ENCODE data around the gene HDAC4.

HDAC4 gene

DNA sequence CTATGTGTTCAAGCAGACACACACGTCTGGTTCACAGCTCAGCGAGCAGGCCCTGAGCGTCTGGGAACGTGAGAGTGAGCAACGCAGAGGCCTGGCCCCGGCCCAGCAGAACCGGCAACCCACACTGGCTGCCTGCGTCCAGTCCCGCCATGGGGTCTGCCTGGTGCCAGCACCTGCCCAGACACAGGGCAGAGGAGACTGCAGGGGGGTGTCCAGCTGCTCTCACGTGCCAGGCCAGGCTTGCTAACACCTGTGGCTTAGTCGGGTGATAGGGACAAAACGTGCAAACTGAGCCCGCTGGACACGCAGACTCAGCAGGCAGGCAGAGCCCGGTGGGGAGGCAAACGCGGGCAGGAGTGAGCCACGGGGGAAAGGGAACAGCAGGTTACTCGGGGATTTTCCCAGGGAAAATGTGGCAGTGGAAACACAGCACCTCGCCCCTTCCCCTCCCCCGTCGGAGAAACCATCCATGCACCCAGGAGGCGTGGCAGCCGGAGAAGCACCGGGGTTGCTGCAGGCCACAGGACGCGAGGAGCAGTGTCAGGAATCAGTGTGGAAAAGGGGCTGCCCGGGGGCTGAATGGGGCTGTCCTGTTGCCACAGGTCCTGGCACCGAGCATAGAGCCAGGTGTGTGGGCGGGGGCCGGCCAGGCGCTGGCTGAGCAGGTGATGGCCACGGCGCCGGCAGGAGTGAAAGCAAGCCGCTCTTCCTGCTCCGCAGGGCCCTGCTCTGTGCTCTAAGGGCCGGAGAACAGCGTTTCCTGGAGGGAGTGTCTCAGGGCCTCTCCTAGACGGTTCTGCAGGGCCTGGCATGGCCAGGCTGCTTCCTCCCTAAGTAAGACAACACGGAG is 154.7 kb downstream of the HDAC4 start:
- no peaks in the 10 kb centered on the region for H3K27me3 Mint-ChIP-seq (ENCODE audit: low read depth)
- DNase-seq (ENCODE audit: low spot score) = no peak
- H3K27ac Mint-ChIP-seq = no peak overlapping the region
- peaks cover 31% of the 10 kb centered on the region for H3K36me3 Mint-ChIP-seq (ENCODE audit: low read depth)
- H3K9me3 Mint-ChIP-seq = no peaks in the 10 kb centered on the region
- H3K4me1 Mint-ChIP-seq (ENCODE audit: low read depth) = peaks cover 25% of the 10 kb centered on the region
- H3K4me3 Mint-ChIP-seq = no peak overlapping the region

DNA sequence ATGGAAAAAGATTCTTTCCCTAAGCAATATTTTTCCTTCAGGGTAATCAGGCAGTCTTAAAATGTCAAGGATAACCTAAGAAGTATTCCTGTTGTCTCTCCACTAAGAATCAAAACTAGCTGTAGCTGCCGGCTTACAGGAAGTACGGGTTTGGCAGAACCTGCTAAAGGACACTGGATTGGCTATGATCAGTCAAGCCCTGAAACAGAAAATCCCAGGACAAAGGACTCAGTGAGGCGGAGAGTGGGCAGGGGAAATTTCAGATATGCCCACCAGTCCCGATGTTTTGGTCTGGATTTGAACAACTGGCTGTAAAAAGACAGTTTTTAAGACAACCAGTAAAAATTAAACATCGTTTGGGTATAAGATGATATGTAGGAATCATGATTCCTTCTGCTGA is 155.7 kb downstream of the HDAC4 start:
- Mint-ChIP-seq H3K27ac (no peak overlapping the region), H3K4me3 (no peak overlapping the region), H3K27me3 (ENCODE audit: low read depth) (no peaks in the 10 kb centered on the region)

DNA sequence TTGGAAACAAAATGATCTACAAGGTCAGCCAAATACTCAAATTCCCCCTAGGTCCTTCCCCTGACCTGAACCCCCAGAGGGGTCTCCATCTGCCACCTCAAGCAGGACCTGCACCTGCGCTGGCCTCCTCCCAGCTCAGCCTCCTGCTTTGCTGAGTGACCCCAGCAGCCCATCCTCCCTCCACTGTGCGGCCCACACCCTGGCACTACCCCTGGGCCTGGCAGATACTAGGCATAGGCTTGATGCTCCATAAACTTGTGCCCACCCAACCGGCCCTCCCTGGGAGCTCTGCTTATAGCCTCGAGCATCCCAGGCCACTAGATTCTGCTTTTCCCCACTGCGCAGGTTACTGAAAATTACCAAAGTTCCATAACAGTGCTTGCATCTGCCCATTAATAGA is 156.2 kb downstream of the HDAC4 start:
- peaks cover 25% of the 10 kb centered on the region for H3K36me3 Mint-ChIP-seq (ENCODE audit: low read depth)
- H3K4me1 Mint-ChIP-seq (ENCODE audit: low read depth) = peaks cover 25% of the 10 kb centered on the region
- no peak overlapping the region for H3K27ac Mint-ChIP-seq
- H3K27me3 Mint-ChIP-seq (ENCODE audit: low read depth) = no peaks in the 10 kb centered on the region
- no peak for DNase-seq (ENCODE audit: low spot score)
- H3K9me3 Mint-ChIP-seq = no peaks in the 10 kb centered on the region
- no peak overlapping the region for H3K4me3 Mint-ChIP-seq

More for the DNA sequence above, 155.7 kb downstream of the HDAC4 start:
- Mint-ChIP-seq H3K4me1 (ENCODE audit: low read depth) (peaks cover 25% of the 10 kb centered on the region), H3K36me3 (ENCODE audit: low read depth) (peaks cover 28% of the 10 kb centered on the region), H3K9me3 (no peaks in the 10 kb centered on the region)
- no peak for DNase-seq (ENCODE audit: low spot score)

DNA sequence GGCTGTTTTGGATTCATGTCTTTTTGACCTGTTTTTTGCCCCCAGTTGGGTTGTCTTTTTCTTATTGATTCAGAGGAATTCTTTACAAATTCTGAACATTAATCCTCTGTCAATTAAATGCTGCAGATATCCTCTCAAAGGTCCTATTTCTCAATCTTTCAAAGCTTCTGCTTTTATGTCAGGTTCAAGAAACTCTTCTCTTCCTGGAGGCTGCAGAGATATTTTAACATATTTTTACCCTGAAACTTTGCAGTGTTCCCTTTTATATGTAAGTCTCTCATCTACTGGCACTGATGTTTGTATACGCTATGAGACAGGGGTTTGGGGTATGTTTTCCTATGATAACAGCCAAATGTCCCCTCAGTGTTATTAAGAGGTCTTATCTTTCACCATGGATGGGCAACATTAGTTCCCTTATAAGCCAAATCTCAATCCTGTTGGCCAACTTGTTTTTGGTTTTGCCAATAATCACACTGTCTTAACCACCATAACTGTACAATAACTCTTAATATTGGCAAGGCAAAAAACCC is 159.3 kb downstream of the HDAC4 start:
- Mint-ChIP-seq H3K4me1 (ENCODE audit: low read depth) (peaks cover 26% of the 10 kb centered on the region), H3K36me3 (ENCODE audit: low read depth) (peaks cover 9% of the 10 kb centered on the region), H3K27ac (no peak overlapping the region), H3K27me3 (ENCODE audit: low read depth) (no peaks in the 10 kb centered on the region), H3K9me3 (no peaks in the 10 kb centered on the region), H3K4me3 (no peak overlapping the region)
- no peak for DNase-seq (ENCODE audit: low spot score)

DNA sequence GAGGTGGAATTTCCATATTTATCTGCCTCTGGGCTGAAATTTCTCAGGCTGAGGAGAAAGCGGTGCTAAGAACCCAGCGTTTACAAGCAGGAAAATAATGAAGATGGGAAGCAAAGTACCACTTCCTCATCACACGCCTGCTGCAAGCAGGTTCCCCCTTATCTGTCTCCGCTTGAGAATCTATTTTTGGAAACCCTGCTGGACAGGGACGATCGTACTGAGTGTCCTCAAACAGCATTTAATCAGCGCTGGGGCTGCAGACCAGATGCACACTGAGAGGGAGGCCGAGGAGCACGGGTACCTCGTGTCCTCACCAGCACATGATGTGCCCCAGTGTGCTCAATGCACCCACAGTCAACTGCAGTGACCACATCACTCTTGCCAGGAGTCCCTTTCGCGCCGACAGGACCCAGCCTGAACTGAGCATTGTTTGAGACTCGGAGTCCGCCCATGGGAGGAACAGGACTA is 160.4 kb downstream of the HDAC4 start:
- Mint-ChIP-seq H3K4me1 (ENCODE audit: low read depth) (peaks cover 26% of the 10 kb centered on the region), H3K4me3 (no peak overlapping the region), H3K36me3 (ENCODE audit: low read depth) (peaks cover 10% of the 10 kb centered on the region), H3K27ac (no peak overlapping the region), H3K9me3 (no peaks in the 10 kb centered on the region), H3K27me3 (ENCODE audit: low read depth) (no peaks in the 10 kb centered on the region)
- no peak for DNase-seq (ENCODE audit: low spot score)

DNA sequence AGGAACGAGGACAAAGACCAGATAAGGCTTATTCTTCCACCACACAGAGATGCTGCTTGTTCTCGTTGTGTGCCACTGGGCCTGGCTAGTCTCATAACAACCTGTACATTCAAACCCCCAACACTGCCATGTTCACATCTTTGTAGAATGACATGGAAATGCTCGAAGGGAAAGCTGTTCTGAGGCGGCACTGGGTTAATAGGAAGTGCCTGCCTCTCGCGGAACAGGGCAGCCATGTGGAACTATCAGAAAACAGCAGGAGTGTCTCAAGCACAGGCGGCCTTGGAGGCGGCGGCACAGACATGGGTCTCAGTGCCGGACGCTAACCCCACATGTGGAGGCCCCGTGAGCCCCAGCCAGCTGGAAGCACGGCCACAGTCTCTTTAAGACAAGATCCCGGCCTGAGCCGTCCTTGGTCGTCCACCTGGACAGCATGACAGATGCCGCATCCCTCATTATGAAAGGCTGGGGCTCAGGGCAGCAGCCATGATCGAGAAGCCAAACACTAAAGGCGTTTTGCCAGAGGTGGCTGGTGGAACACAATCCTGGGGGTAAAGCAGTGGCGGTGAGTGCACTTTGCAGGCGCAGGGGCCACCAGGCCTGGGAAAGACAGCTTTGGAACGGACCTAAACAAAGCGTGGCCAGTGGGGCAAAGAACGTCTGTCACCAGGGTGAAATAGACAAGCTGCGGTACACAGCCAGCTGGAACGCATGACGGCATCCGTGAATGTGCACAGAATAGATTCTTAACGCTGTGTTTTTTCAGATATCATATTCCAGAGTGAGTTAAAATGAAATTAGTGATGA is 161.0 kb downstream of the HDAC4 start:
- Mint-ChIP-seq H3K9me3 (no peaks in the 10 kb centered on the region), H3K27ac (no peak overlapping the region), H3K36me3 (ENCODE audit: low read depth) (peaks cover 16% of the 10 kb centered on the region), H3K4me1 (ENCODE audit: low read depth) (peaks cover 27% of the 10 kb centered on the region), H3K27me3 (ENCODE audit: low read depth) (no peaks in the 10 kb centered on the region), H3K4me3 (no peak overlapping the region)
- no peak for DNase-seq (ENCODE audit: low spot score)

DNA sequence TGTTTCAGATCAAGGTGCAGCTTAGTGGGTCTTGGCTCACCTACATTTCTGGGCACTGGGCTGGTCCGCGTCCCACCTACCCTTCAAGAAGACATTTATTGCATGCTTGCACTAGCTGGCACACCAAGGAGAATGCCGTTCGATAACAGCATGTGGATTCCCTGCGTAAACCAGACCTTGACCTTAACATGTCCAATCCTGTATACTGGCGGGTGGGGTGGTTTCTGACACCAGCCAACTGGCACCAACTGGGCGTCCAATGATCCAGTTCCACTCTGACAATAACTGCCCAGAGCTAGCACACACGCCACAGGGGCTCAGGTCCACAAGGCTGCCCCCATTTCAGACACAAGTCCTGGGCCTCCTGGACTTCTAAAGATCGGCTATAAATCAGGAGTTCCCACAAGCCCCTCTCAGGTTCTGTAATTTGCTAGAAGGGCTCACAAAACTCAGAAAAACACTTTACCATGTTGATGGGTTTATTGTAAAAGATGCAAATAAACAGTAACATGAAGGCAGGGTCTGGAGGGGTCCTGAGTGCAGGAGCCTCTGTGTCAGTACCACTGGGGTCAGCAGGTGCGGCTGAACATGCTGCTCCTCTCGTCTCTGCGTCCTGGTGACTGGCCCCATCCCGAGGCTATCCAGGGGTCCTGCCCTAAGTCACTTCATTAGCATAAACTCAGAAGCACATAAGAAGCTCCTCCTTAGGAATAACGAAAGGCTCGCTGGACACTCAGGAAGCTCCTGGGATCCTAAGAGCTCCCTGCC is 161.8 kb downstream of the HDAC4 start:
- Mint-ChIP-seq H3K27ac (no peak overlapping the region), H3K27me3 (ENCODE audit: low read depth) (no peaks in the 10 kb centered on the region), H3K4me1 (ENCODE audit: low read depth) (peaks cover 31% of the 10 kb centered on the region), H3K4me3 (no peak overlapping the region), H3K9me3 (no peaks in the 10 kb centered on the region), H3K36me3 (ENCODE audit: low read depth) (peaks cover 24% of the 10 kb centered on the region)
- no peak for DNase-seq (ENCODE audit: low spot score)

DNA sequence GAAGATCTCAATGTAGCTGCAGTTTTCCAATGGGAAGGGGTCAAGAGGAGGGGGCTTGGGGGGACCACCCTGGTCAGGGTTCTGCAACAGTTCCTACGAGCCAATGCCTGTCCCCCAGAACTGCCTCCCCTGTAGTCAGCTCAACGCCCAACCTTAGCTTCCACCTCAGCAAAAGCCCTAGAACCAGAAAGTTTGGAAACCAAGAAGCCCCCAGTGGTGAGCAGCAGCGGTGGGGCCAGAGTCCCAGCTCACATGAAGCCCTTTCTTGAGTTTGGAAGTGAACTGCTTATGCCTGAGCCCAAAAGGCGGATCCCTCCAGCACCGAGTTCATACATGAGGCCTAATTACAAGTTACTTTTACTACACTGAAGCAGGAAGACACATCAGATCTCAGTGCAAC is 162.4 kb downstream of the HDAC4 start:
- Mint-ChIP-seq H3K4me1 (ENCODE audit: low read depth) (peaks cover 28% of the 10 kb centered on the region), H3K27ac (no peak overlapping the region), H3K9me3 (no peaks in the 10 kb centered on the region), H3K27me3 (ENCODE audit: low read depth) (no peaks in the 10 kb centered on the region), H3K36me3 (ENCODE audit: low read depth) (peaks cover 23% of the 10 kb centered on the region), H3K4me3 (no peak overlapping the region)
- DNase-seq (ENCODE audit: low spot score) = no peak

DNA sequence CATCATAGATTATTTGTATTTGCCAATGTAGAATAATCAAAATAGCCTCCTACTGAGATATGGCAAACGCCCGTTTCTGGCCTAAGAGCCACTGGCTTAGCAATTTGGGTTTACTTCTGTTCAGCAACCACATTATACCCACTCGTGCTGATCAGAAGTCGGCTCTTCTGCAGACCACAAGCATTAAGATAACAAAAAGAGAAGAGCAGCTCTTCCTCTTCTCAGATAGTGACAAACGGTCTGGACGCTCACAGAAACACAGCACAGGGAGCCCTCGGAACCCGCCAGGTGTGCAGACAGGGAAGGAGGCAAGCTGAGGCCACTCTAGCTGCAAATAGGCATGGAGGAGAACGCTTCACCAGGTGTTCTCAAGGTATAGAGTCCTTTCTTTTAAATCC is 164.0 kb downstream of the HDAC4 start:
- Mint-ChIP-seq H3K27ac (no peak overlapping the region), H3K4me3 (no peak overlapping the region), H3K36me3 (ENCODE audit: low read depth) (peaks cover 26% of the 10 kb centered on the region), H3K27me3 (ENCODE audit: low read depth) (no peaks in the 10 kb centered on the region), H3K4me1 (ENCODE audit: low read depth) (peaks cover 23% of the 10 kb centered on the region), H3K9me3 (no peaks in the 10 kb centered on the region)
- DNase-seq (ENCODE audit: low spot score) = no peak

DNA sequence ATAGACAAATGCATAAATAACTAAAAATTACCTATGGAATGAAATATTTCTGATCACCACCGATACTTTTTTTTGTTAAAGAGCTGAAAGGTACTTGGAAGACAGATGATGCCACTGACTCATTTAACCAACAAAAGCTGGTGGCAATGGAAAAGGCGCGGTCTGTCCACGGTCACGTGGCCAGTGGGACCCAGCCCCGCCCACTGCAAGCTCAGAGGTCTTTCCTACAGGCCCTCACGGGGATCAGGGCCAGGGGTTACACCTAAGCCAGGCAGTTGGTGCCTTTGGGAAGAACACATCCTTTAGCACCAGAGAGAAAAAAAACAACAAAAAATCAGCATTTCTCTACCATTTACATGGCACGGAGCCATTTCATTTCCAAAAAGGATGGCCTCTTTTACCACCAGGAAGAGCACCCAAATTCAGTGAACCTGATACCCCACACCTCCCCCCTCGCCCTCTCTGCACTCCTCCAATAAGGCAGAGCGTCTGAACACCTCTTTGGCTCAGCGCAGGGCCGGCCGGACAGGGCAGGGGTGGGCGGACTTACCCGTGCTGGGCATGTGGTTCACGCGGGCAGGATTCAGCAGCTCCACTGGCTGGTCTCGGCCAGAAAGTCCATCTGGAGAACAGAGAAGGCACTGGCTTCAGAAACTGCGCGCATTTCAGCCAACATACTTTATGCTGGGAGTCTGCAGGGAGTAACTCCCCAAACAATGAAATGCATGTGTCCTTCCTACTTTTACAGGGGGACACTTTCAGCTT is 164.6 kb downstream of the HDAC4 start:
- H3K36me3 Mint-ChIP-seq (ENCODE audit: low read depth) = peaks cover 25% of the 10 kb centered on the region
- peaks cover 24% of the 10 kb centered on the region for H3K4me1 Mint-ChIP-seq (ENCODE audit: low read depth)
- H3K9me3 Mint-ChIP-seq = no peaks in the 10 kb centered on the region
- DNase-seq (ENCODE audit: low spot score) = no peak
- no peak overlapping the region for H3K4me3 Mint-ChIP-seq
- H3K27ac Mint-ChIP-seq = no peak overlapping the region
- no peaks in the 10 kb centered on the region for H3K27me3 Mint-ChIP-seq (ENCODE audit: low read depth)

DNA sequence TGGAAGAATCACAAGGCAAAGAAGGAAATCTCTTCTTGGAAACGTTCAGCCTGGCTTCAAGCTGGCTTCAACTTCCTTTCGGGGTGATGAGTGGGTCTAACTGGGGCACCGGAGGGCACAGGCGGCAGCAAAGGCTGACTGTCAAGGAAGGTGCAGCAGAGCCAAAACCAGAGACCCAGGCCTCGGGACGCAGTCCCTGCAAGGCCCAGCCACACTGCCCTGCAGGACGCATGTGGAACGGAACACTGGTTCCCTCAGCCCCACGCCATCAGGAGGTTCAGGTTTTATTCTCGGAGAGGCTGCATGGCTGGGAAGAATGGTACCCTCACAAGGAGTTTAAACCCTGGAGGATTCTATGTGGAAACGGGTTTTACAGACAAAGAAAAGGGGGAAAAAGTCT is 165.5 kb downstream of the HDAC4 start:
- no peaks in the 10 kb centered on the region for H3K9me3 Mint-ChIP-seq
- no peak overlapping the region for H3K4me3 Mint-ChIP-seq
- H3K27ac Mint-ChIP-seq = no peak overlapping the region
- no peaks in the 10 kb centered on the region for H3K27me3 Mint-ChIP-seq (ENCODE audit: low read depth)
- H3K4me1 Mint-ChIP-seq (ENCODE audit: low read depth) = peaks cover 33% of the 10 kb centered on the region
- peaks cover 29% of the 10 kb centered on the region for H3K36me3 Mint-ChIP-seq (ENCODE audit: low read depth)
- DNase-seq (ENCODE audit: low spot score) = no peak

DNA sequence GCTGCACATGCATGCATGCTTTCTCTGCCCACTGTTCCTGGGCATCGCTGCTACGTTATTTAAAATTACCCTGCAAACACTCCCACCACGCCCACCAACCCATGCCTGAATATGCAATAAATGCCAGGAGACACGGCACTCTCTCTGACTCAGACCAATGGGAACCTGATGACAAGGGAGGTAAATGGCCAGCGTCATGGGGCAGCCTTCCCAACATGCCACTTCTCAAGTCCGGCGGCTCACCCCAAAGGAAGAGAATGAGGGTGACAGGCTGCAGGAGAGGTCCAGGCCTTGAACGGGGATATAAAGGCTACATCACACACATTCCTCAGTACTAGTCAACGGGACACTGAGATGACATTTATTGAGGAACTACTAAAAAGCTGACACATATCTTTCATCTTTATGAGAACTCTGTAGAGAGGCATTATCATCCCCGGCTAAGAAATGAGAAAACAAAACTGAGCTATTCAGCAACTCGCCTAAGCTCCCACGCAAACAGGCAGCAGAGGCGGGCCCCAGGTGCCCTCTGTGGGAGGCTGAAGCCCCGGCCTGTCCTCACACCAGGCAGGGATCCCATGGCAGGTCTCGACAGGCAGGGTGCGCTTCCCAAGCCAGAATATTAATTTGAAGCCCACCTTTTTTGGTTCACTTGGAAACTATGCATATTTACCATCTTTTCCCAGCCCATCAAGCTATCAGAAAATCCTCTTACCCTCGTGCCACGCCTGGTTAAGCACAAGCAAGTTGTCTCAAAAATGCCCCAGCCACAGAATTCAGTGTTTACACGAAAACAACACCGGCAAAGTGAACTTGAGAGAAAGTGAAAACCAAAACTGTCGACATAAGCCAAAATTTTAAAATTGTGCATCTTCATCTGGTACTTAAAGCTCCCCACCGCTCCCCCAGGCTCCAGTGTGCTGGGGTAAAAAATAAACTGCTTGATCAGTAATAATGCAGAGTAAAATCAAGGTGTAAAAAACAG is 166.3 kb downstream of the HDAC4 start:
- Mint-ChIP-seq H3K4me1 (ENCODE audit: low read depth) (peaks cover 36% of the 10 kb centered on the region), H3K9me3 (no peaks in the 10 kb centered on the region), H3K4me3 (no peak overlapping the region), H3K36me3 (ENCODE audit: low read depth) (peaks cover 29% of the 10 kb centered on the region), H3K27me3 (ENCODE audit: low read depth) (no peaks in the 10 kb centered on the region), H3K27ac (no peak overlapping the region)
- no peak for DNase-seq (ENCODE audit: low spot score)
